GM12891 (cell line): ENCODE results near the gene PPP1R10.

Source experiments
- POLR2A ChIP-seq: IDR thresholded peaks from 2 replicates; pipeline ENCODE4 v1.6.1; 2011; ENCODE audit warnings: low read depth, low read length, control low read depth
- POLR2AphosphoS5 ChIP-seq: IDR thresholded peaks from 2 replicates; pipeline ENCODE4 v1.6.1; 2011; ENCODE audit warnings: low read depth, low read length, control low read depth
- POU2F2 ChIP-seq: IDR thresholded peaks from 2 replicates; pipeline ENCODE4 v1.6.1; 2011; ENCODE audit warnings: low read depth, mild to moderate bottlenecking, control low read depth, low read length, moderate library complexity
- TAF1 ChIP-seq: IDR thresholded peaks from 2 replicates; pipeline ENCODE4 v1.6.1; 2011; ENCODE audit warnings: low read depth, low read length, control low read depth

- TF ChIP-seq POLR2A (no peak), POU2F2 (no peak), POLR2AphosphoS5 (no peak), TAF1 (no peak)
Measured at GRCh38 chr6:30656513-30656912, 39.5 kb upstream of the PPP1R10 start.
